Cardiac muscle cell (in vitro differentiated cells and primary cell): Measurements from ENCODE around the gene WDSUB1. TPM values are rescaled to one million over a fixed set of nuclear protein-coding genes. Genes with fewer than 3 reads are reported as not detected.
A peak's percentile ranks its signal among the peaks of the same experiment; 100 is the strongest.

Experiments
- DNase-seq, 2 donors: peaks; one replicate each; pipeline versions ENCODE4 v3.0.0 to v3.0.0-alpha.2; 2010 to 2017; ENCODE audit warnings: low read depth in 1 of 2, low spot score in 1 of 2
- H3K27ac ChIP-seq: fragments of 200-600 bp; sonication (generic); 2 replicates; pipeline ENCODE4 v1.5.1; 2016
- H3K27me3 ChIP-seq: fragments of 200-600 bp; sonication (generic); 2 replicates; pipeline ENCODE4 v1.6.0; 2016; ENCODE audit warnings: control low read depth
- H3K36me3 ChIP-seq: fragments of 200-600 bp; sonication (generic); 2 replicates; pipeline ENCODE4 v1.5.1; 2016; ENCODE audit warnings: control low read depth
- H3K4me1 ChIP-seq: fragments of 200-600 bp; sonication (generic); 2 replicates; pipeline ENCODE4 v1.8.1; 2017; ENCODE audit warnings: low read depth, mild to moderate bottlenecking, mixed run types
- H3K4me3 ChIP-seq: fragments of 200-600 bp; sonication (generic); 2 replicates; pipeline ENCODE4 v1.5.1; 2016; ENCODE audit warnings: mild to moderate bottlenecking
- H3K9me3 ChIP-seq: fragments of 200-600 bp; sonication (generic); 2 replicates; pipeline ENCODE4 v1.5.1; 2017; ENCODE audit warnings: low read depth, mild to moderate bottlenecking, control low read depth
- CTCF ChIP-seq: IDR thresholded peaks from 2 replicates; pipeline ENCODE4 v1.5.1; 2012; ENCODE audit warnings: low read depth, mild to moderate bottlenecking, low read length
- polyA plus RNA-seq: library from polyadenylated mRNA; unstranded; fragments of >200 nt; fragmentation: Nextera tagmentation; extraction: Ambion mirVana; gene quantifications from 2 replicates; pipeline ENCODE4 v1.2.1, GENCODE V29; 2016
- total RNA-seq: library from RNA; depleted of rRNA; stranded (reverse); fragments of >200 nt; gene quantifications from 2 replicates; pipeline ENCODE4 v1.2.3, GENCODE V29; 2016

Gene WDSUB1
- total and polyA plus RNA-seq, 2 experiments from 2014 or later, result 13.4 to 13.6 TPM

DNA sequence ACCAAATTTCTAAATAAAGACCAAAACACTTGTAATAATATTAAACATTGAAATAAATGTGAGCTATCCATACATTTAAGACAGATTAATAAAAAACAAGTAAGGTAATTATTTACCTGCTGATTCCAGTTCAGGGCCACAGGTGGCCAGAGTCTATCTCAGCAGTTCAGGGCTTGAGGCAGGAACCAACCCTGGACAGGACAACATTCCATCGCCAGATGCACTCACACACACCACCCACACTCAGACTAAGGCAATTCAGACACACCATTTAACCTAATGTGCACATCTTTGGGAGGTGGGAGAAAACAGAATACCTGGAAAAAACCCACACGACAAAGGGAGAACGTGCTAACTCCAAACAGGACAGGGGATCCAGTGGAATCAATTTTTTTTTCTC, 14.1 kb upstream of the WDSUB1 start:
- Histone ChIP-seq H3K4me3 (no peak overlapping the region), H3K27ac (no peak overlapping the region), H3K4me1 (no peaks in the 10 kb centered on the region), H3K27me3 (no peaks in the 10 kb centered on the region), H3K36me3 (no peaks in the 10 kb centered on the region), H3K9me3 (no peaks in the 10 kb centered on the region)
- DNase-seq, result no peak
- no peak for TF ChIP-seq CTCF

GRCh38 chr2:159298967-159299366, 12.5 kb upstream of the WDSUB1 start:
- no peaks in the 10 kb centered on the region for H3K36me3 ChIP-seq
- TF ChIP-seq CTCF, result no peak
- H3K4me1 ChIP-seq, result no peaks in the 10 kb centered on the region
- DNase-seq, result no peak
- H3K27me3 ChIP-seq, result no peaks in the 10 kb centered on the region
- no peak overlapping the region for H3K4me3 ChIP-seq
- no peaks in the 10 kb centered on the region for H3K9me3 ChIP-seq
- no peak overlapping the region for H3K27ac ChIP-seq

DNA sequence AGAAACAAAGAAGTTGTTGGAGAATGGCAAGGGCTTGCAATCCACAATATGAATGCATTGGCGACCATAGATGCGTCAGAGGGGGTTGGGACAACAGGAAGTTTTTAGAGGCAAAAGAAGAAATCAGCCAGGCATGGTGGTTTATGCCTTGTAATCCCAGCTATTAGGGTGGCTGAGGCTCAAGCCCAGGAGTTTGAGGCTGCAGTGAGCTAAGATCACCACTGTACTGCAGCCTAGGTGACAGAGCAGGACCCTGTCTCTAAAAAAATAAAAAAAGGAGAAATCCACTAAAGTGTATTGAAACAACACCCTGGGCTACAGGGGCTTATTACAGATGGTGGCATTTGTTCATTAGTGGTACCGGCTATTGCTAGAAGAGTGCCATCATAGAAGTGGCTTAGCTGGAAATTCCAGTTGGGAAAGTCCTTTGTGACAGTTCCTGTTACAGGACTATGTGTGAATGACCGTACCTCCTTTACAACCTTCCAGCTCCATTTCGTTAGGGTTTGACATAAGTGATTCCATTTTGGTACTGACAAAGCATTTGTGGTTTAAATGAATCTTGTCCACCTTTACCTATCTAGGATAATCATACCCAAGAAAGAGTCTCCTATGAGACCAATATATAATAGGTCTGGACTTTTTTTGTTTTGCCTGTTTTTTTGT, 10.7 kb upstream of the WDSUB1 start:
- no peak for DNase-seq
- Histone ChIP-seq H3K9me3 (no peaks in the 10 kb centered on the region), H3K4me3 (no peak overlapping the region), H3K36me3 (no peaks in the 10 kb centered on the region), H3K27ac (no peak overlapping the region), H3K4me1 (no peaks in the 10 kb centered on the region), H3K27me3 (no peaks in the 10 kb centered on the region)
- no peak for TF ChIP-seq CTCF

DNA sequence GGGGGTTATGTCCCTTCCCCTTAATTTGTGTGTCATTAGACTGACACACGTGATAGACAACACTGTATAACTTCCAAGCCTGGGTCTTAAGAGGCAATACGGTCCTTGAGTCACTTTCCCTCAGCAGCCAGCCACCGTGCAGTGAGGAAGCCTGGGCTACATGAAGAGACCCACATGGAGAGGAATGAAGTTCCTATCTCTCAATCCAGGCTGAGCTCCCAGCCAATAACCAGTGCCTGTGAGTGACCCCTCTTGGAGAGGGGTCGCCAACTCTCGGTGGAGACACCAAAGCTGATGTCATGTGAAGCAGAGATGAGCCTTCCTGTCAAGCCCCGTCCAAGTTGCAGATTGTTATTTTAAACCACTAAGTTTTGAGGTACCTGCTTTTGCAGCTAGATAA, 5.7 kb upstream of the WDSUB1 start:
- peaks cover 15% of the 10 kb centered on the region for H3K4me1 ChIP-seq

DNA sequence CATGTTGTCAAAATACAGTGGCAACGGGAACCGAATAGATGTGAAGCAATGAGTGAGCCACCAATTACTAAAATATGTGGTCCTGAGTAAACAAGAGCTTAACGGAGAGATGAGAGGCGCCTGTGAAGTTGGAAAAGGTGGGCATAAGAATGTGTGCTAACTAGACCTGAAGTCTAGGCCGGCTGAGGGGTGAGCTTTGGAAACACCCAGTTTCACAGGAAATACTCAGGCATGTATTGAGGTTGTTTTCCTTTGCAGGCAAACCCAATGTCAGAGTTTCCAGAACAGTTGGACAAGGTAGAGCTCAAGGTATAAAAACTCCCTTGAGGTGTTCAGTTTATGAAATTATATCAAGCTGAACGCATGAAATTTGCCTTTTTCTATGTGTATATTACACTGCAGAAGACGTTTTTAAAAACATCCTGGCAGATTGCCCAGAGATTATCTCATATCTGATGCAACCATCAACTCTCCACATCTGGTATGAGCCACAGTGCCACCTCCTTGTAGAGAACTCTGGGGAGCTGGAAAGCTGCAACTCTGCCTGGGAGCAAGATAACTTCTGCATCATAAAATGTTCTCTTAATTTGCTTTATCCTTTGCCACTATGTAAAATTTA, 3.9 kb upstream of the WDSUB1 start:
- Histone ChIP-seq H3K36me3 (no peaks in the 10 kb centered on the region), H3K27me3 (no peaks in the 10 kb centered on the region), H3K27ac (no peak overlapping the region), H3K4me1 (peaks cover 18% of the 10 kb centered on the region), H3K9me3 (no peaks in the 10 kb centered on the region), H3K4me3 (no peak overlapping the region)
- DNase-seq, result peak in 1 of 2 donors; percentile 18
- TF ChIP-seq CTCF, result no peak

More for the DNA sequence above, 5.7 kb upstream of the WDSUB1 start:
- Histone ChIP-seq H3K9me3 (no peaks in the 10 kb centered on the region), H3K27ac (no peak overlapping the region), H3K4me3 (no peak overlapping the region), H3K36me3 (no peaks in the 10 kb centered on the region), H3K27me3 (no peaks in the 10 kb centered on the region)
- TF ChIP-seq CTCF, result no peak
- DNase-seq, result peak in 1 of 2 donors; percentile 38
